Measurements from ENCODE around the gene ZC3H12D. TPM values are rescaled to one million over a fixed set of nuclear protein-coding genes. Genes with fewer than 3 reads are reported as not detected.
"Not testable (repeated sequence)": the region's sequence is repeated elsewhere in the genome, so short reads cannot be mapped to it uniquely, and the experiment has no call there.

Gene ZC3H12D
- total RNA-seq, 4 donors from 2014 or later, result 0.23 to 4.7 (median 0.46) TPM

GRCh38 chr6:149471801-149472200 is 13.0 kb downstream of the ZC3H12D start:
- no peak overlapping the region for H3K27ac ChIP-seq
- peaks cover 21% of the 10 kb centered on the region for H3K4me1 ChIP-seq
- H3K27me3 ChIP-seq, result no peaks in the 10 kb centered on the region
- TF ChIP-seq CTCF (IDR thresholded peaks at IDR 0.05) (no peak), POLR2AphosphoS5 (IDR thresholded peaks at IDR 0.05) (no peak), EP300 (IDR thresholded peaks at IDR 0.05) (no peak), POLR2A (IDR thresholded peaks at IDR 0.05) (no peak)
- H3K4me3 ChIP-seq, result no peak overlapping the region
- H3K36me3 ChIP-seq, result no peaks in the 10 kb centered on the region
- no peaks in the 10 kb centered on the region for H3K9me3 ChIP-seq
- DNase-seq (ENCODE audit: low spot score in 2 of 2), result no peak
- 79% methylated on average over 3 of the region's 3 CpGs for WGBS

- TF ChIP-seq POLR2A (IDR thresholded peaks at IDR 0.05) (no peak), EP300 (IDR thresholded peaks at IDR 0.05) (no peak), CTCF (IDR thresholded peaks at IDR 0.05) (no peak), POLR2AphosphoS5 (IDR thresholded peaks at IDR 0.05) (no peak)
- 95% methylated on average over 2 of the region's 2 CpGs for WGBS
- H3K27me3 ChIP-seq, result no peaks in the 10 kb centered on the region
- no peak overlapping the region for H3K27ac ChIP-seq
- peaks cover 21% of the 10 kb centered on the region for H3K4me1 ChIP-seq
- H3K9me3 ChIP-seq, result no peaks in the 10 kb centered on the region
- H3K36me3 ChIP-seq, result no peaks in the 10 kb centered on the region
- DNase-seq (ENCODE audit: low spot score in 2 of 2), result no peak
- H3K4me3 ChIP-seq, result no peak overlapping the region
Measured at GRCh38 chr6:149470948-149471347, 13.9 kb downstream of the ZC3H12D start.

GRCh38 chr6:149468179-149468578 is 16.6 kb downstream of the ZC3H12D start:
- Histone ChIP-seq H3K36me3 (no peaks in the 10 kb centered on the region), H3K27me3 (peaks cover 6% of the 10 kb centered on the region), H3K9me3 (no peaks in the 10 kb centered on the region), H3K4me1 (peaks cover 7% of the 10 kb centered on the region), H3K4me3 (no peak overlapping the region), H3K27ac (no peak overlapping the region)
- WGBS, result 66% methylated on average over 2 of the region's 2 CpGs
- no peak for TF ChIP-seq CTCF (IDR thresholded peaks at IDR 0.05)
- no peak for TF ChIP-seq POLR2AphosphoS5 (IDR thresholded peaks at IDR 0.05)
- no peak for TF ChIP-seq POLR2A (IDR thresholded peaks at IDR 0.05)
- TF ChIP-seq EP300 (IDR thresholded peaks at IDR 0.05), result no peak
- no peak for DNase-seq (ENCODE audit: low spot score in 2 of 2)

- no peak for DNase-seq (ENCODE audit: low spot score in 2 of 2)
- WGBS, result 89% methylated on average over 4 of the region's 4 CpGs
- H3K4me3 ChIP-seq, result no peak overlapping the region
- TF ChIP-seq POLR2AphosphoS5 (IDR thresholded peaks at IDR 0.05) (no peak), POLR2A (IDR thresholded peaks at IDR 0.05) (no peak)
- H3K9me3 ChIP-seq, result no peaks in the 10 kb centered on the region
- H3K27me3 ChIP-seq, result peaks cover 6% of the 10 kb centered on the region
- no peak overlapping the region for H3K27ac ChIP-seq
- H3K36me3 ChIP-seq, result no peaks in the 10 kb centered on the region
- no peaks in the 10 kb centered on the region for H3K4me1 ChIP-seq
Measured at GRCh38 chr6:149467265-149467664, 17.5 kb downstream of the ZC3H12D start.

GRCh38 chr6:149464411-149464810 is 20.4 kb downstream of the ZC3H12D start:
- no peaks in the 10 kb centered on the region for H3K4me1 ChIP-seq
- no peaks in the 10 kb centered on the region for H3K36me3 ChIP-seq
- H3K27ac ChIP-seq, result no peak overlapping the region
- TF ChIP-seq EP300 (IDR thresholded peaks at IDR 0.05), result no peak
- no peak for TF ChIP-seq POLR2A (IDR thresholded peaks at IDR 0.05)
- TF ChIP-seq POLR2AphosphoS5 (IDR thresholded peaks at IDR 0.05), result no peak
- TF ChIP-seq CTCF (IDR thresholded peaks at IDR 0.05), result no peak
- no peak overlapping the region for H3K4me3 ChIP-seq
- H3K9me3 ChIP-seq, result no peaks in the 10 kb centered on the region
- 48% methylated on average over 8 of the region's 8 CpGs for WGBS
- H3K27me3 ChIP-seq, result peaks cover 6% of the 10 kb centered on the region
- DNase-seq (ENCODE audit: low spot score in 2 of 2), result no peak

- Histone ChIP-seq H3K36me3 (no peaks in the 10 kb centered on the region), H3K27me3 (peaks cover 6% of the 10 kb centered on the region), H3K4me3 (no peak overlapping the region), H3K9me3 (no peaks in the 10 kb centered on the region), H3K27ac (no peak overlapping the region), H3K4me1 (no peaks in the 10 kb centered on the region)
- 93% methylated on average over 4 of the region's 4 CpGs for WGBS
- DNase-seq (ENCODE audit: low spot score in 2 of 2), result no peak
- TF ChIP-seq EP300 (IDR thresholded peaks at IDR 0.05), result no peak
- no peak for TF ChIP-seq POLR2AphosphoS5 (IDR thresholded peaks at IDR 0.05)
- TF ChIP-seq CTCF (IDR thresholded peaks at IDR 0.05), result no peak
- no peak for TF ChIP-seq POLR2A (IDR thresholded peaks at IDR 0.05)
Measured at GRCh38 chr6:149463781-149464180, 21.0 kb downstream of the ZC3H12D start.

GRCh38 chr6:149462712-149463111 is 22.1 kb downstream of the ZC3H12D start:
- not testable (repeated sequence) for H3K36me3 ChIP-seq; H3K9me3 ChIP-seq; H3K27me3 ChIP-seq; DNase-seq (ENCODE audit: low spot score in 2 of 2); H3K4me1 ChIP-seq; H3K4me3 ChIP-seq; H3K27ac ChIP-seq
- WGBS, result 83% methylated on average over 7 of the region's 7 CpGs
